GM10248 (cell line): ENCODE measurements around the gene PKD1.
"Not testable (repeated sequence)": the region's sequence is repeated elsewhere in the genome, so short reads cannot be mapped to it uniquely, and the experiment has no call there.

Experiments used
- CTCF ChIA-PET: fragments of 300-600 bp; sonication (Branson Sonifier 250); formaldehyde crosslinking; extraction: SDS; loops from one replicate; lab custom pipeline; 2021; ENCODE audit warnings: antibody characterized with exemption; lab: Yijun Ruan, JAX
- POLR2A ChIA-PET: fragments of 350-650 bp; sonication (Branson Sonifier 250); formaldehyde crosslinking; extraction: SDS; loops from one replicate; lab custom pipeline; 2020; ENCODE audit warnings: antibody characterized with exemption; lab: Yijun Ruan, JAX
- DNase-seq: peaks from one replicate; pipeline ENCODE4 v3.0.0; 2012; ENCODE audit errors: extremely low spot score
- TF ChIP-seq, protein P1 (sequence below): IDR thresholded peaks from 2 replicates; pipeline ENCODE4 v1.5.1; 2012; ENCODE audit warnings: mild to moderate bottlenecking, low read depth; ENCODE audit errors: extremely low read depth, missing control alignments, control extremely low read depth

PKD1 gene

DNA sequence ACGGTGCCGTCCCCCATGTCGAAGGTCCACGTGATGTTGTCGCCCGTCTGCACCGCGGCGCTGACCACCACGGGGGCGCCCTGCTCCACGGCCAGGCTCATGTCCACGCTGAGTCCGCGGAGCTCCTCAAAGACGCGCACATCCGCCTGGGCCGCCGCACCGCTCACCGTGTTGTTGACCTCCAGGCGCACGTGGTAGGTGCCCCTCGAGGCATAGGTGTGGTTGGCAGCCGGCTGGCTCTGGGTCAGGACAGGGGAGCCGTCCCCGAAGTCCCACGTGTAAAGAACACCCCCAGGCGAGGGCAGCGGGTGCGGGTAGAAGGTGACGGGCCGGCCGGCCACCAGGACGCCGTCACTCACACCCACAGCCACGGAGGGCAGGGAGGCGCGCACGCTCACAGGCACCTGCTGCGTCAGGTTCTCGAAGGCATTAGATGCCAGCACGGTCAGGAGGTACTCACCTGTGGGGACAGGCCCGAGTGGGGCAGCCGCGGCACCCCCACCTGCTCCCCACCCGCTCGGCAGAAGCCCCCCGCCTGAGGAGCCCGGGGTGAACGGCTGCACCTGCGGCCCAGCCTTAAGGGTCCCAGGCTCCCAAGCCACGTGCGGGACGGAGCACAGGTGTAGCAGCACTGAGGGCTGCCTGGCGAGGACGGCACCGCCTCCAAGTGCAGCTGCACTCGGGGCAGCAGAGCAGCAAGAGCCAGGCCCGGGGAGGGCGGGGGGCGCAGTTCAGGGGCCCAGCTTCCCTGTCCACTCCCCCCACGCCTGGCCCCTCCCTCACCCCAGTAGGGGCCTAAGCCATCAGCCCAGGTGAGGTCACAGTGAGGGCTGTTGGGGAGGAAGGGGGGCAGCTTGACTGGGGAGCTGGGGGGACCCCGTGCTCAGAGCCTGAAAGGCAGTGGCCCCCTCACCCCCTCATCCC lies 24.0 kb downstream of the PKD1 start:
- POLR2A ChIA-PET, CTCF ChIA-PET, DNase-seq: not testable (repeated sequence)

DNA sequence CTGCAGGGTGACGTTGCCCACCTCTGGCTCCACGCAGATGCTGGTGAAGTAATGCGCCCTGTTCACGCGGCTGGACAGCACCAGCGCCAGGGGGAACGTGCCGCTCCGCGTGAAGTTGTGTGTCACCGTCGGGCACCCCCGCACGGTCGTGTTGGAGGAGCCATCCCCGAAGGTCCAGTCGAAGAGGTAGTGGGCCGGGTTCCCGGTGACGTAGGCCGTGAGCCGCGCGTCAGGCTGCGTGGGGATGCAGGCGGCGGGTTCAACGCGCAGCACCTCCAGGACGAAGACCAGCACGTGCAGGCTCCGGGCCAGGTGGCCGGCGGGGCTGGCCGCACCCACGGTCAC lies 24.7 kb downstream of the PKD1 start:
- CTCF ChIA-PET, POLR2A ChIA-PET, DNase-seq: not testable (repeated sequence)

DNA sequence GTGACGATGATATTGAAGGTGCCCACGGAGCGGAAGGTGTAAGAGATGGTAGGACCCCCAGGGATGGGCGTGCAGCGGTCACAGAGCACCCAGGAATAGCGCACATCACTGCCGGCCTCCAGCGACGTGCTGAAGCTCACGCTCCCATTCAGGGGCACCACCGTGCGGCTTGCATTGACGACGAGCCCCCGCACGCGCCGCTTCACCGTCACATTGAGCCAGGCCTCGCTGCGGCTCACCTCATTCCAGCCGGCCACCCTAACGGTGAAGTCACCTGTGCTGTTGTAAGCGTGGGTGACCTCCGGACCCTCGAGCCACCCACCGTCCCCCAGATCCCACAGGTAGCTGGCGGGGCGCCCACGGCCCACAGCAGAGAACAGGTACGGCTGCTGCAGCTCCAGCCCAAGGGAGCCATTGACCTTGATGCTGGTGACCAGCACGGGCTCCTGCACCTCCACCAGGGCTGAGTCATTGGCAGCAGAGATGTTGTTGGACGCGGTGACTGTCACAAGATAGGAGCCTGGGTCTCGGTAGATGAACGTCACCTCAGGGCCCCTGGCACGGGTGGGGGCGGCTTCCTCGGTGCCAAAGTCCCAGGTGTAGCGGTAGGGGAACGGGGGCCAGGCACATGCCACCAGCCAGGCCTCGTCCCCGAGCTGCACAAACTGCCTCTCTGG lies 25.2 kb downstream of the PKD1 start:
- CTCF ChIA-PET, DNase-seq, POLR2A ChIA-PET: not testable (repeated sequence)

DNA sequence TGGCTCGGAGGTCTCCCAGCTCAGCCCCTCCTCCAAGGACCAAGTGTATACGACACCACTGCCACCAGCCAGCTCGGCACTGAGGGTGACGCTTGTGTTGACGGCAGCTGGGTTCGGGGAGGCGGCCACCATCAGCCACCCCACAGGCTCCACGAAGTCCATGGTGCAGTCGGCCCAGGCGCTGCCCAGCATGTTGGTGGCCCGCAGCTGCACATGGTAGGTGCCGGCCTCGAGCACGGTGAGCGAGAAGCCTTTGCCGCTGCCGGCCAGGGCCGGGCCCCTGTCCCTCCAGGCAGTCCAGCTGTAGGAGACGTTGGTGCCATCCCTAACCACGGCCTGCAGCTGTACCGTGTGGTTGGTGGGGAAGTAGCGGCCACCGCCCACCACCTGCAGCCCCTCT lies 25.8 kb downstream of the PKD1 start:
- DNase-seq, POLR2A ChIA-PET: not testable (repeated sequence)
- CTCF ChIA-PET, result interaction anchor here (1.7 kb wide), 1 partner anchor 31 kb away, joined by 4 read pairs; no protein-coding TSS in a partner anchor

DNA sequence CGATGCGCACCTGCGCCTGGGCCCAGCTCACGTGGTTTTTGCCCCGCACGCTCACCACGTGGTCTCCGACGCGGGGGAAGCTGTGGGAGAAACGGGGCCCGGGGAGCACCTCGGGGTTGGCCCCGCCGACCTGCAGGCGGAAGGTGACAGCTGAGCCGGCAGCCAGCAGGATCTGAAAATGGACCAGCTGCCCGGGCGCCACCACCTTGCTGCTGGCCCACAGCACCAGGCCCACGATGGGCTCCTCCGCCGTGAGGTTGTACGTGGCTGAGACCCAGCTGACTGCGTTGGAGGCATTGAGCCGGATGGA lies 26.5 kb downstream of the PKD1 start:
- CTCF ChIA-PET, result interaction anchor here (1.7 kb wide), 1 partner anchor 31 kb away, joined by 4 read pairs; no protein-coding TSS in a partner anchor
- POLR2A ChIA-PET, DNase-seq: not testable (repeated sequence)

DNA sequence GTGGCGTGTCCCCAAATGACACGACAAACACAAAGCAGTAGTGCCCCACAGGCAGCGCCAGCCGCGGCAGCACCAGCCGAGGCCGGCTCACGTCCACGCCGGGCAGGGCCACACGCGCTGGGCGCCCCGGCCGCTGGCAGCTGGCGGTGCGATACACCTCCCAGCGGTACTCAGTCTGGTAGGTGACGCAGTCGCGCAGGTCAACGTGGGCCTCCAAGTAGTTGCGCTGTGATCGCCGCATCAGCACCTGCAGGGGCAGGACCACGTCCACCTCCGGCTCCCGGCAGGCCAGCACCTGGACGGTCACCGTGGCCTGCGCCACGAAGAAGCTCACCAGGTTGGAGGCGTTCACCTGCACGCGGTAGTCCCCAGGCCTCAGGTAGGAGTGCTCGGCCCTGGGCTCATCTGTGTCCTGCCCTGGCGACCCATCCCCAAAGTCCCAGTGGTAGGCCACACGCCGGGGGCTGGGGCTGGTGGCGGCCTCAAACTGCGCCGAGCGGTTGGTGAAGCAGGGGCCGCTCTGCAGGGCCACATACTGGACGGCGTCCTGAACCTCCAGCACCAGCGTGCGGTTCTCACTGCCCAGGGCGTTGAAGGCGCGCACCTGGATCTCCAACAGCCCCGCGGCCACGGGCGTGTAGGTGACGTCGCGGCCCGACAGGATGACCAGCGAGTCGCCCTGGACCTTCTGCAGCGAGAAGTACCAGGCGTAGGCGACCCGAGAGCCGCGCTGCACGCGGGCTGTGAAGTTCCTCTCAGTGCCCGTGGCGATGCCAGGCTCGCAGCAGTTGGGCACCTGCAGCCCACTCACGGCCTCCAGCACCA lies 27.0 kb downstream of the PKD1 start:
- DNase-seq, POLR2A ChIA-PET: not testable (repeated sequence)
- CTCF ChIA-PET, result interaction anchor here (1.7 kb wide), 1 partner anchor 32 kb away, joined by 4 read pairs; no protein-coding TSS in a partner anchor

DNA sequence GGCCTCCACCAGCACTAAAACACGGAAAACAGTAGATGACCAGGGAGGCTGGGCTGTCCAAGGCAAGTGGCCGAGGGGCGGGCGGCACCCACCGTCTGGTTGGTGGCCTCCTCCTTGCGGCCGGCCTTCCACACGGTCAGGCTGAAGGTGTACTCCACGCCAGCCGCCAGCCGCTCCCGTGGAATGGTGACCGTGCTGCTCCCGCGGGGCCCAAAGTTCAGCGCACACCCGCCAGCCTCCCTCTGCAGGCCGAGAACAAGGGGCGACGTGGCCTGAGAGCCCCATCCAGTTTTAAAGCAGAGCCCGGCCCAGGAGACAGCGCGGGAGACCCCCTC lies 27.9 kb downstream of the PKD1 start:
- POLR2A ChIA-PET, CTCF ChIA-PET, DNase-seq: not testable (repeated sequence)

DNA sequence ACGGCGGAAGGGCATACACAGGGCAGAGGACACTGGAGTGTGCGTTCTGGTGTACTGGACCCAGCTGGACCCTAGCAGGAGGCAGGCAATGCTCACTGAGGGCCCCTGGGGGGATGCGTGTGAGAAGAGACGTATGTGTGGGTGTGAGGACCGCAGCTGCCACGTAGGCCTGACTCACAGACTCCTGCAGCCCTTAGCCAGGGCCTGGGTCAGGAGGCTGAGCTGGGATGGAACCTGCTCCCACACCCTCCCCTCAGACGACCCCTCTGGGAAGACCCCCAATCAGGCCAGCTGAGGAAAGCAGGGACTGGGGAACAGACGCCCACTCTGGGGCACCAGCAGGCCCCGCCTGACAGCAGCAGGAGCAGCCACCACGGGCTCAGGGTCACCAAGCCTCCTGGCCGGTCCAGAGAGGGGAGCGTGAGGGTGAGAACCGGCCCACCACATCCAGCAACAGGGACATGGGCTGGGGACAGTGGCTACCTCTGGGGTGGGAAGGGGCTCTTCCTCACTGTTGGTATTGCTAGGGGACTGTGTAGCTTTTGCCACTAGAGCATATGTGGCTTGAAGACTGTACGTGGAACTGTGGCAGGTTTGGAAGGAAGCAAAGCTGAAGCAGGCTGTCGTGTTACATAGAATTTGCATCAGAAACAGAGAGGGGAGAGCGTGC lies 28.4 kb downstream of the PKD1 start:
- DNase-seq, POLR2A ChIA-PET, CTCF ChIA-PET: not testable (repeated sequence)

DNA sequence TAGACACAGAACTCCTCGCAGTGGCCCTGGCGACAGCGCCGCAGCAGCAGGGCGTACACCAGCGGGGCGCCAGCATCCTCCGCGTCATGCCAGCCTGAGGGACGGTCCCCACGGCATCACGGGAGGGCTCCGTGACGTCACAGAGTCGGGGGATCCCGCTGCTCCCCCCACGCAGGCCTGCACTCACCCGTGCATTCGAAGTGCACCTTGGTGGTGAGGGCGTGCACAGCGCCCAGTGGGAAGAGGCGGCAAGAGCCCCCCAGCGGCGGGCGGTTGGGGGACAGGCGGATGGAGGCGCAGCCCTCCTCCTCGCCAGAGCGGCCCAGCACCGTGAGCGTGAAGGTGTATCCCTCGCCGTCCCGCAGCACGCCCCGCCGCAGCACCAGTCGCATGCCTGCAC lies 29.5 kb downstream of the PKD1 start:
- CTCF ChIA-PET, POLR2A ChIA-PET, DNase-seq: not testable (repeated sequence)

DNA sequence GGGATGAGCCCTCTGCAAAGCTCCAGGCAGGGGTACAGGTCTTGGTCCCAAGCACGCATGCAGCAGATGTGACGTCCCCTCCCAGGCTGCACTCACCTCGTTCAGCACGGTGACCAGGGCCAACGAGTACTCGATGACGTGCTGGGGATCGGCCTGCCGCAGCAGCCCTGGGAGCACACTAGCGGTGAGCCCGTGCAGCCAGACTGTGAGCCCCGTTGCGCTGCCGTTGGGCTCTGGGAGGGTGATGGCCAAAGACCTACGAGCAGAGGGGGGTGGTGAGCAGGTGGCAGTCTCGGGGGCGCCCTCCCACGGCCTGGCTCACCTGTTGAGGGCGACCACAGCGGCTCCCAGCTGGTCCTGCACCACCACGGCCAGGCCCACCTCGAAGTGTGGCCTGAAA lies 29.9 kb downstream of the PKD1 start:
- CTCF ChIA-PET, POLR2A ChIA-PET: not testable (repeated sequence)
- DNase-seq, result peak; percentile 11

DNA sequence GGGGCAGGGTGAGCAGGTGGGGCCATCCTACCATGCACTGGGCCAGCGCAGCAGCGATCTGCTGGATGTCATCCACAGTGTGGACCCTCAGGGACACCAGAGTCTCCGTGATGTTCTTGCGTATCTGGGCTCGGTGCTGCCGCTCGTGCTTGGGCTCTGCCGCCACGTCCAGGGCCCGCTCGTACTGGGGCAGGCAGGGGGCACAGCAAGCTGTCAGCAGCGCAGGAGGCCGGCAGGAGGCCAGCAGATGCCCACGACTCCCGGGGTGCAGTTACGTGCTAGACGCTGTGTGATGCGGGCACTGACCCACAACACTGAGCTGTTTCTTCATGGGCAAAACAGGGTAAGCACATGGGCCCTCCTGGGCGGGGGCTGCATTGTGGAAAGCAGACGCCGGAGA lies 30.4 kb downstream of the PKD1 start:
- DNase-seq, POLR2A ChIA-PET, CTCF ChIA-PET: not testable (repeated sequence)

DNA sequence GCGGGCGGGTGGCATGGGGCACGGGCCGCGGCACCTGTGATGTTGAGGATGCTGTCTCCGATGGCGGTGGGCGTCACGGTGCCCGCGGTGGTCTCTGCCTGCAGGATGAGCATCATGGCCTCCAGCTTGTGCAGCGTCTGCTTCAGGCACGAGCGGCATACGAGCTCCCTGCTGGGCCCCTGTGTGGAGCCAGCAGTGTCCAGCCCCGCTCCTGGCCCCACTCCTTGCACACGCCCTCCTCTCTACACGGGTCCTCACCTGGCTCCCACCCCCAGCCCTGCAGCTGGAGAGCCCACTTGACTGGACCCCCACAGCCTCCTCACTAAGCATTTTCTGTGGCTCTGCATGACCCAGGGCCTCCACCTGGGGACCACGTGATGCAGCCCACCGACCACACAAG lies 31.2 kb downstream of the PKD1 start:
- POLR2A ChIA-PET, CTCF ChIA-PET, DNase-seq: not testable (repeated sequence)

DNA sequence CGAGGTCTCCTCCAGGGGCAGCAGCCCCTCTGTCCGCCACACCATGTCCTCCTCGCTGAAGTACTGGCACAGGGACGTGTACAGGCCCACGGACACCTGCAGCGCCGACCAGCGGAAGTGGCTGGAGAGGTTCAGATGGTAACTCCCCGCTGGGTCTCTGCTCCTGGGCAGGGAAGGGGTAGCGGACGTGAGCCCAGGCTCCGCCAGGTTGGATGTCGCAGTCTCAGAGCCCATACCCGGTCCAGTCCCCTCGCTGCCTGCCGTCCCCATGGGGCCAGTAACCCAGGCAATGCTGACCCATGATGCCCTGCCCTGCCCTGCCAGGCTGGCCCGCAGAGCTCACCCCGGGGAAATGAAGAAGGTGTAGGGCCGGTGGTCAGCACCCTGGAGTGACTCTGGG lies 33.2 kb downstream of the PKD1 start:
- ChIA-PET POLR2A (no interaction called here), CTCF (no interaction called here)
- TF ChIP-seq, protein P1, sequence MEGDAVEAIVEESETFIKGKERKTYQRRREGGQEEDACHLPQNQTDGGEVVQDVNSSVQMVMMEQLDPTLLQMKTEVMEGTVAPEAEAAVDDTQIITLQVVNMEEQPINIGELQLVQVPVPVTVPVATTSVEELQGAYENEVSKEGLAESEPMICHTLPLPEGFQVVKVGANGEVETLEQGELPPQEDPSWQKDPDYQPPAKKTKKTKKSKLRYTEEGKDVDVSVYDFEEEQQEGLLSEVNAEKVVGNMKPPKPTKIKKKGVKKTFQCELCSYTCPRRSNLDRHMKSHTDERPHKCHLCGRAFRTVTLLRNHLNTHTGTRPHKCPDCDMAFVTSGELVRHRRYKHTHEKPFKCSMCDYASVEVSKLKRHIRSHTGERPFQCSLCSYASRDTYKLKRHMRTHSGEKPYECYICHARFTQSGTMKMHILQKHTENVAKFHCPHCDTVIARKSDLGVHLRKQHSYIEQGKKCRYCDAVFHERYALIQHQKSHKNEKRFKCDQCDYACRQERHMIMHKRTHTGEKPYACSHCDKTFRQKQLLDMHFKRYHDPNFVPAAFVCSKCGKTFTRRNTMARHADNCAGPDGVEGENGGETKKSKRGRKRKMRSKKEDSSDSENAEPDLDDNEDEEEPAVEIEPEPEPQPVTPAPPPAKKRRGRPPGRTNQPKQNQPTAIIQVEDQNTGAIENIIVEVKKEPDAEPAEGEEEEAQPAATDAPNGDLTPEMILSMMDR, result no peak
- DNase-seq, result no peak

DNA sequence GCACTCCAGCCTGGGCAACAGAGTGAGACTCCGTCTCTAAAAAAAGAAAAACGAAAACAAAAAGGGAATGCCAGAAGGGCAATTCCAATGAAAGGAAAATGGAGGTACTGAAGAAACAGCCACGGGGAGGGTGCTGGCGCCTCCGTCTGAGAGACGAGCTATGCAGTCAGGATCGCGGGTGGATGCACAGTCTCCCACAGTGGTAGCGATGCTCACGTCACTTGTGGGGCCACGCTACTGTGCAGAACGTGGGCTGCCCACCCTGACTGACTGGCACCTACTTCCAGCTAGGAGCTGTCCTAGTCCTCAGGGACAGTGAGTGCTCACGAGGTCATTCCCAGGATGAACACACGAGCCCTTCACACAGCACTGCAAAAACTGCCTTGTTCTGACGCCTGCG lies 34.1 kb downstream of the PKD1 start:
- POLR2A ChIA-PET, DNase-seq, CTCF ChIA-PET: not testable (repeated sequence)

DNA sequence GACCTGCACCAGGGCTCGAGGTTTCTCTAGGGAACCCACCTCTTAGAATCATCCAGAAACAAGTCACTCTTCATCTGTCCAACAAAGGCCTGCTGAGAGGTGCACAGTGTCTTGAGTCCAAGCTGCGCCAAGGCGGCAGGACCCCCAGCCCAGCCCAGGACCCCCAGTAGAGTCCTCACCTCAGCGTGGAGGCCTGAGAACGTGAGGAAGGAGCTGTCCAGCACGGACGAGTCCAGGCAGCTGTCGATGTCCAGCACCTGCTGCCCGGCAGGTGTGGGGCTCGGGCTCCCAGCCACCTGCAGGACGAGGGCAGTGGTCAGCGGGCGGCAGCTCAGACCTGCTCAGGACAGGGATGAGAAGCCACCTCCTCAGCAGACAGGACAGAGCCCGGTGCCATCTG lies 38.0 kb downstream of the PKD1 start:
- CTCF ChIA-PET, DNase-seq: not testable (repeated sequence)
- POLR2A ChIA-PET, result interaction anchor here (0.6 kb wide), 1 partner anchor 675 kb away, joined by 3 read pairs; no protein-coding TSS in a partner anchor
